ENCODE measurements around the gene RIPOR3.
A peak's percentile ranks its signal among the peaks of the same experiment; 100 is the strongest.

The RIPOR3 gene

DNA sequence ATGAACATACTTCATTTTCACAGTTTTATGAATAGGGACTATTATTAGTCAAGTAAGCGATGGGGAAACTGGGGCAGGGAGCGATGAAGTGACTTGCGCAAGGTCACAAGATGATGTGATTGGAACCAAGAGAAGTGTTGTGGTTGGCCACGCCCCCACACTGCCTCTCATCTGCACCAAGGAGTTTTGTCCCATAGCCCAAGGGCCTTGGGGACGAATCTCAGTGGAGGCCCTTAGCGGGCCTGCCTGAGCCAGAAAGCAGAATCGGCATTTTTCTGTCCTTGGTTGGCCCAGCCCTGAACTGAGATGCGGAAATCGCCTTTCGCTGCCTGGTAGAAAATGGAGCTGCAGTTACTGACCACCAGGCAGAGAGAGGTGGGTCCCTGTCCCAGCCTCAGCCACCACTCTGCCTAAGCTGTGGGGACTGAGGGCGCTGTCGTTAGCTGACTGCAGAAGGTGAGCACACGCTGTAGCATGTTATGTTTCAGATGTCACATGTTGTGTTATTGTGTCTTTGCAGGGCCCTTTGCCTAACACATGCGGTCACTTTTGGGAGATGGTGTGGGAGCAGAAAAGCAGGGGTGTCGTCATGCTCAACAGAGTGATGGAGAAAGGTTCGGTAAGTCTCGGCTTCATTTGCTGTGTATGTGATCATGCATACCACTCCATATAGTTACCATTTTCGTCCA, 123.3 kb downstream of the RIPOR3 start:
- no peak for DNase-seq

DNA sequence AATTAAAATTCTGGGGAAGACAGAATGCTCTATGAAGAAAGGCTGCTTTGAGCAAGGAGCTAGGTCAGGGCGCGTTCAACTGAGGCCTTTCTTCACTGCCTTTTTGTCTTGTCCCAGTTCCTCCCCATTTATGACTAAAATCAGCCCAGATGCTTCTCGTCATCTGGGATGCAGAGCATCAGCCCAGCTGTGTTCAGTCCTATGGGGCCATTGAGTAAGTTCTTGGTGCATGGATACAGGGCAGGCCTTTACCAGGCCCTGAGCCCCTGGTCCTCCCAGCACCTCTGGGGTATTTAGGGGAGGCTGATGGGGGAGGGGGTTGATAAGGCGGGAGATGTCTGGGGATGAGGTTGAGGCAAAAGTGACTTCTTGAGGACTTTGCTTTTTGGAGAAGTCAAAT, 125.5 kb downstream of the RIPOR3 start:
- no peak for DNase-seq

DNA sequence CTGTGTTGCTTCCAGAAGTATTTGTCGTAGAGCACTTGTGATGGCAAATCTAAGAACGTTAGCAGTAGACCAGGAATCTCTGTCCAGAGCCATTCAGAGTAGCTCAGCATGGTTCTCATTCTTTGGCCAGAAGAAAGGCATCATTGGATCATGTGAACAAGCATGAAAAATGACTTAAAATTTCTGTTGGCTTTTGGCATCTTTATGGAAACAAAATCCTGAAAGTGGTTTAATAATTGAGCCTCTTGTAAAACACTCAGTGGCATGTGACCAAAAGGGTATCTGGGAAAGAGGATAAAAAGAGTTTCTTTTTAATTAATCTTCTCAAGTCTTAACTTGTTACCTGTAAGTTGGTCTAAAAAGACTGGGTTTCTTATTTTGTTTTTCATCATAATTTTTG, 126.0 kb downstream of the RIPOR3 start:
- DNase-seq: no peak

DNA sequence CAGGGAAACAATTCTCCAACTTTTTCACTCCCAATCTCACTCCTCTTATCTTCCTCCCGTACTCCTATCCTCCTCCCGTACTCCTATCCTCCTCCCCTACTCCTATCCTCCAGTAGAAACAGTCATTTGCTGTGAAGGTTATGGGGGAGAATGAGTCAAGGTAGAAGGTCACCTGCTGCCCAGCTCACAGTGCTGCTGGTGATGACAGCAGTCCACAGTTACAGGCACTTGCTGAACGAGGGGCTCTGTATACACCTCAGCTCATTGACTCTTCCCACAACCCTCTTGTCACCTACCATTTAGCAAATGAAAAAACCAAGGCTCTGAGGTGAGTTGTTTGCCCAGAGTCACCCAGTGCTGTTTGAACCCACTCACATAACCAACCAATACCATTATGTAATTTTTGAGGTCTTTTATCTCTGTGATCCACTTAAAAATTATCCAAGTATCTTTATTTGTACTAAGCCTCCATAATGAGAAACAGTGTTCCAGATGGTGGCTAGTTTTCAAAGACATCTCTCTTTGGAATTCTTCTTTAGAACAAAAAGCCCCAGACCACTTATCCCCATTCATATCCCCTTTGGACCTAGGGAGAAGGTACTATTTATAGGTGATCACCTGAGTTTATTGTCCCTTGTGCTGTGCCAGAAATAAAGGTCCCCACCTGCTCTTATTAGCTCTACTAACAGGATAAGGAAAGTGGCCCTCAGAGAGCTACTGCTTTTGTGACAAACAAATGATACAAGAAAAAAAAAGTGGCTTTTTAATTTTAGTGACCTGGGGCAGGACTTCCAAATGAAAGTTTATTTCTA, 128.0 kb downstream of the RIPOR3 start:
- no peak for DNase-seq

DNA sequence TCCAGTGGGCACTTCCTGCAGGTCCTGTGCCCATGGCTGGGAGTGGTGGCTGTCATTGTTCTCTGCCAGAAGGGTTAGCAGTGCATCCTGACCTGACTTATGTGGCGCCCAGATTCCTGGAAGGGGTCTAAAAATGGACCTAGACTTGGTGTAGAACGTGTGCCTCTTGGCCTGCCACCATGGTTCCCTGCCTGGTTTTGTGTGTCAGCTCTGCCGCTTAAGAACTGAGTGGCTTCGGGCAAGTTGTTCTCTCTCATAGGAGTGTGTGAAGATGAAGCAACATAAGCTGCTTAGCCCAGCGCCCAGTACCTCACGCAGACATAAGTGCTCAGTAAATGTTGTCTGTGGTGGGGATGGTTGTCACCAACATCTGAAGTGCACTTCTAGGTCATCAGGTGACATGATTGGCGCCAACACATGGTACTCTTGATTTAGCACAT, 129.1 kb downstream of the RIPOR3 start:
- DNase-seq: no peak

DNA sequence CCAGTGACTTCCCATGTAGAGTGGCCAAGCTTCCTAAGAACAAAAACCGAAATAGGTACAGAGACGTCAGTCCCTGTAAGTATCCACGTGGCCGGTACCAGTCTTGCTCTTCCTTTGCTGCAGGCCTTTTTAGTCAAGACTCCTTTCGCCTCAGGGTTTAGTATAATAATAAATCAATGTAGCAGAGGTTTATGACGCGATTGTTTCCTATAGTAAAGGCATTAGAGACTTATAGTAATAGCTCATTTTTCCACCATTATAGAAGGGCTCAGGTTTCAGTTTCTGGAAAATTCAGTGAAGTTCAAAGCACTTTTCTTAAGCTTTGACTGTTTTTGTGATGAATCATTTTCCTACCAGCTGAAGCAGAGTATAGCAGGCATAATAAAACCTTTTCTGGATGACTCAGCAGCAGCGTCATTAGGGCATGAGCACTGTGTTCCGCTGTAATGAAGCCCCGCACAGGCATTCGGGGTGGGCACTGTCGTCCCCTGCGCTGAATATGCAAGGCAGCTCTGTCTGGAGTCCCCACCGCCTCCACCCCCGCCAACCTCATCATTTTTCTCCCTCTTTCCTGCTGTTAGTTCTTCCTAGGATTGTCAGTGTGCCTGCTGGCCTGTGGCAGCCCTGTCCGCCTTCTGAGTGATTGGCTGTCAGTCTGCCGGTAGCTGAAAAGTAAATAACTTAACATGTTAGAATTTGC, 129.8 kb downstream of the RIPOR3 start:
- no peak for DNase-seq

DNA sequence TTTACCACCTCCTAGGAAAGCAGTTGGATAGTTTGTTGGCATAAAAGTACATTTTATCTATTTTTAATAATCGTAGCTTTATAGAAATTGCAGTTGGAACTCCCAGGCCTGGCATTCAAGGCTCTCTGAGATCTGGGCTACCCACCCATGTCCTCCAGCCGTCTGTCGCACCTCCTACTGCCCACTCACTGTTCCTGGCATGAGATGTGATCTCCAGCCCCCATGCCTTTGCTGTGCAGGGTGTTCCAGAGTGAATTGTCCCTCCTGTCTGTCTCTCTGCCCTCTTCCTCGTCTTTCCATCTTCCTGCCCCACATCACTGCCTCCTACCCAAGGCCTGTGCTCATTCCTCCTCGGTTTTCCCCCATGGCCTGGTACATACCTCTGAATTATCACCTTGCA, 130.5 kb downstream of the RIPOR3 start:
- DNase-seq: no peak

DNA sequence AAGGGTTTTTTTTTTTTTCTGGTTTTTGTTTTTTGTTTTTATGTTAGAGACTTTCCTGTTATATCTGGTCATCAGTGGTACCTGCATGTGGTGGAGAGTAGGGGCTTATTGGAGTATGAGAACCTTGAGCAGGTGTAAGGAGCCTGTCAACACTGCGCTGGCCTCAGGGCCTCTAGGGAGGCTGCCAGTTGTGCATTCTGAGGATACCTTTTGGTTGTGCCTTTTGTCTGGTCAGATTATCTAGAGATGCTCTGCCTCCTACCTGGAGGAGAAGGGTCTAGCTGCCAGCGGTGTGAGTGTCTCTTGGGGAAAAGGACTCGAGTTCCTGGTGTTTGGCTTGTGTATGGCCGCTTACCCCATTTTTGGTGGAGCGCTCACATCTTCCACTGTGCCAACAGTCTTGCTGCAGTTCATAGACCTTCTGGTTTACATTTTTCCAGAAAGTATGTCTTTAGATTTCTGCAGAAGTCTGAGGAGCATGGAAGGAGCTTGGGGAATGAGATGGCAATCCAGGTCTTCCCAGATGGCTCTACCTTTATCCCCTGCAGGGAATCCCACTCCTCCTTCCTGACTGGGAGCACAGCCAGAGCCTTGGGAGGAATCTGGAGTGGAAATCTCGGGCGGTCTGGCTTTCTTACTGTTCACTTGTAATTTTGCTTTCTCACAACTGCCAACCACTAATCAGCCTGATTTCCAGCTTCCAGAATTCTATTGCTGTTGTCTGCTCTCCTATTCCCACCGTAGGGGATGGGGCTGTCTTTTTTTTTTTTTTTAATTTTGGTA, 131.3 kb downstream of the RIPOR3 start:
- no peak for DNase-seq

DNA sequence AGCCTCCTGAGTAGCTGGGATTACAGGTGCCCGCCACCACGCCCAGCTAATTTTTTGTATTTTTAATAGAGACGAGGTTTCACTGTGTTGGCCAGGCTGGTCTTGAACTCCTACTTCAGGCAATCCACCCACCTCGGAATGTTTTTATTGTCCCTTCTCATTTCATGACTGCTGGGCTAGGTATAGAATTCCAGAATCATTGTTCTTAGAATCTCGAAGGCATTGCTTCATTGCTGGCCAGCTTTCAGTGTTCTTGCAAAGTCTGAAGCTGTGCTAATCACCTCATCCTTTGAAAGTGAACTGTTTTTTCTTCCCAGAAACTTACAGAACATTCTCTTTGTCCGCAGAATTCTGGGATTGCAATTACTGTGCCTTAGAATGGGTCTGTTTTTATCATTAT, 132.2 kb downstream of the RIPOR3 start:
- no peak for DNase-seq

DNA sequence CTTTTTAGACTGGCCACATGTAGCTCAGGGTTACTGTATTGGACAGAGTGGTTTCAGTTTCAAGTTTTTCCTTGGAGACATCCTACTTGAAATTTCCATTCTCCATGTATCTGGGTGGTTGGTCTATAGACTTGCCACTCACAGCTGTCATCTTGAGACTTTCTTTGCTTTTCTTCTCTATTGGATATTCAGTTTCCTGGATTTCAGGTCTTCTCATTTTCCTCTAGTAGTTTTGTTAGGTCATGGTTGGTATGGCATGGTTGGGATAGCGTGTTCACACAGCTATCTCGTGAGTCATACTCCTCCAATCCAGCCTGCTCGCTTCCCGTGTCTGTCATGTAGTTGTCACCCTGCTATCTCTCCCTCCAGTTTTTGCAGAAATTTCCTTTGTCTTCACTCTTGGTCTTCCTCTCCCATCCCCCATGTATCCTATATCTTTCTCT, 132.8 kb downstream of the RIPOR3 start:
- no peak for DNase-seq

DNA sequence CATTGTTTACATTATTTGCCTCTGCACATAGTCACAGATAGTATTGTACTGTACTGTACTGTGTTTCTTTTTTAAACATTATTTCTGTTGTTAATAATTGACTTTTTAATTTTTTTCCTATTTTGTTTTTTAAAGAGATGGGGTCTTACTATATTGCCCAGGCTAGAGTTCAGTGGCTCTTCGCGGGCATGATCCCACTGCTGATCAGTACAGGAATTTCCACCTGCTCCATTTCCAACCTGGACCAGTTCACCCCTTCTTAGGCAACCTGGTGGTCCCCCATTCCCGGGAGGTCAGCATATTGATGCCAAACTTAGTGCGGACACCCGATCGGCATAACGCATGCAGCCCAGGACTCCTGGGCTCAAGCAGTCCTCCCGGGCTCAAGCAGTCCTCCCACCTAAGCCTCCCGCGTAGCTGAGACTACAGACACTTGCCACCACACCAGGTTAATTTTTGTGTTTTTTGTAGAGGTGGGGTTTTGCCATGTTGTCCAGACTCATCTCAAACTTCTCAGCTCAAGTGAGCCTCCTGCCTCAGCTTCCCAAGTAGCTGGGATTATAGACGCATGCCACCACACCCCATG, 133.7 kb downstream of the RIPOR3 start:
- DNase-seq: no peak

DNA sequence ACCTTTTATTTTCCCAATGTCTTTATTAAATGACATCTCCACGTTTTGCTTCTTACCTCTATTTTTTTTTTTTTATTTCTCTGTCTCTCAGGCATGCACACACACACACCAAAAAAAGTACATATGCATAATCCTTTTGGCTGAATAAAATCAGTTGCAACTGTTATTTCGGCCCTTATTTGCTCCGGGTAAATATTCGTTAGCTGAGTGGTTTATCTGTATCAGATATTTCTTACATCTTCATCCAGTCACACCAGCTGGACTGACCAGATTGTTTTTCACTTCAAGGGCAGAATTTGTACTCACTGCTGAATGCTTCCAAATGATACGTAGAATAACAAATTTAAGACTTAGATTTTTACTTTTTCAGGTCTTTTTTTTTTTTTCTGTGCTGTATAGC, 135.7 kb downstream of the RIPOR3 start:
- DNase-seq: no peak

DNA sequence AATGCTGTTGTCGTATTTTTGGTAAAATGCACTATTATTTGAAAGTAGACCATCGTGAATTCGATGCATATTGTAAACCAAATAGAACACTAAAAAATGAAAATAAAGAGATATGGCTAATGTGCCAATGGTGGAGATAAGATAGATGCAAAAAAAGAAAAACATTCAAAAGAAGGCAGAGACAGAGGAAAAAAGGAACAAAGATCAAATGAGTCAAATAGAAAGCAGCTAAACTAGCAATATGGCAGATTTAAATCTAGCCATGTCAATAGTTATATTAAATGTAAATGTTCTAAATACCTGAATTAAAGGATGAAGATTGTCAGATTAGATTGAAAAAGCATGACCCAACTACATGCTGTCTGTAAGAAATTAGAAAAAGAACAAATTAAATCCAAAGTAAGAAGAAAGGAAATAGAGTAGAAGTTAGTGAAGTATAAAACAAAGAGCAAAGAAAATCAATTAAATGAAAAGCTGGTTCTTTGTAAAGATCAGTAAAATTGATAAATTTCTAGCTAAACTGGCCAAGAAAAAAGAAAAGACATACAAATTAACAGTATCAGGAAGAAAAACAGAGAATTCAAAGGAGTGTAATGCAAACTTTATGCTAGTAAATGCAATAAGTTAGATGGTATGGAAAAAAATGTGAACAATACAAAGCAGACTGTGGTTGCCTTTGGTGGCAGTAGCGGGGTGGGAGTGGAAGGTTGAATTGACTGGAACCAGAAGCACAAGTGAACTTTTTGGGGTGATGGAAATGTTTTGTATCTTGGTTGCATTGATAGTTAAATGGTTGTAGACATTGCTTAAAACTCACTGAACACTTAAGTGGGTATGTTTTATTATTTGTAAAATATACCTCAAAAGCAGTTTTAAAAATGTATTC, 136.4 kb downstream of the RIPOR3 start:
- DNase-seq: no peak

DNA sequence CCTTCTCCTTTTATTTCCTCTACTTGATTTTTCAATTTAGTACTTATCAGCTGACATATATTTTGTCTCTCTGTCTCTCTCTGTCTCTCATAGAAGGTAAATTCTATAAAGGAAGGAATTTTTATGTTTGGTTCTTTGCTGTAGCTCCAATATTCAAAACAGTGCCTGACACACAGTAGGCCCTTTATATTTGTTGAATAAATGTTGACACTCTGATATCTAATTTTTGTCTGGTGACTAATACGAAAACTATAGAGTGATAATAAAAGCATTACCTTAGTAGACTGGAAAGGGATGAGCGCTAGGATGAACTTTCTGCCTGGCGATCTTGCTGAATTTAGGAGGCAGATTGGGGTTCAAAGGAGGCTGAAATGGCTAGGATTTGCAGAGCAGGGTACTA, 138.4 kb downstream of the RIPOR3 start:
- no peak for DNase-seq

DNA sequence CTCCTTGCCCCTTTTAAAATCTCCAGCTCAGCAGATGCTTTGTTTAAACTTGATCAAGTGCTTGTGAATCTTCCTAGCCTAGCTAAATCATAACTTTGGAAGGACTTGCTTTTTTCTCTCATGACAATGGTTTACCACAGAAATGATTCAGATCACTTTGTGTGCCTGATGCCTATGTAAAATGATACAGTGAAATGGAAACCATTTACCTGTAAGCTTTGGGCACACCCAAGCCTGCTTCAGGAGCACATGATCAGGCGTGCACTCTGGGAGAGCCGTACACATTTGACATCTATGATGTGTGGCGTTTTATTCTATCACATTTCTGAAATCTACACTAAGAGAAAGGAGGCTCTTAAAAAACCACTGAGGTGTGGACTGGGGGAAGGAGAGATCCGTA, 140.1 kb downstream of the RIPOR3 start:
- DNase-seq: no peak

DNA sequence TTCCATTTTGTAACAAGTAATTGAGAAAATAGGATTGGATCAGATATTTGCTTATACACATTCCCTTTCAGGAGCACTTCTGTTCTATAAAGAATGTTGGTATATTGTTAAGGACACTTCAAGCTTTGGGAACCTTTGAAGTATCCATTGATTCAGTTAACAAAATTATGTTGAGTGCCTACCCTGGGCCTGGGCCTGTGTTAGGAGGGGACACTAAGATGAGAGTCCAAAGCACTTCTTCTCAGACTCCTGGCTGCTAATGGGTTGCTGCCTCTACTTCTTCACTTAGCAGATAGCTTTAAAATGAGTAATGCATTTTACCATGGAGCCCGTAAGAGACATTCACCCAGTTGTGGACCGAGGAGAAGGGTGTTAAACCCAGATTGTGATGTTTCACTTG, 140.8 kb downstream of the RIPOR3 start:
- no peak for DNase-seq

DNA sequence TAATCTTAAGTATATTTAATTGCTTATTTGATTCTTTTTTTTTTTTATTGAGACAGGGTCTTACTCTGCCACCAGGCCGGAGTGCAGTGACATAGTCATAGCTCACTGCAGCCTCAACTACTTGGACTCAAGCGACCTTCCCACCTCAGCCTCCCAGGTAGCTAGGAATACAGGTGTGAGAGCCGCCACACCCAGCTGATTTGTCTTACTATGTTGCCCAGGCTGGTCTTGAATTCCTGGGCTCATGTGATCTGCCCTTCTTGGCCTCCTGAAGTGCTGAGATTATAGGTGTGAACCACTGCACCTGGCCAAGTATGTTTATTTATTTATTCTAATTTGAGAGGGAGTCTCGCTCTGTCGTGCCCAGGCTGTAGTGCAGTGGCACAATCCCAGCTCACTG, 142.9 kb downstream of the RIPOR3 start:
- no peak for DNase-seq

DNA sequence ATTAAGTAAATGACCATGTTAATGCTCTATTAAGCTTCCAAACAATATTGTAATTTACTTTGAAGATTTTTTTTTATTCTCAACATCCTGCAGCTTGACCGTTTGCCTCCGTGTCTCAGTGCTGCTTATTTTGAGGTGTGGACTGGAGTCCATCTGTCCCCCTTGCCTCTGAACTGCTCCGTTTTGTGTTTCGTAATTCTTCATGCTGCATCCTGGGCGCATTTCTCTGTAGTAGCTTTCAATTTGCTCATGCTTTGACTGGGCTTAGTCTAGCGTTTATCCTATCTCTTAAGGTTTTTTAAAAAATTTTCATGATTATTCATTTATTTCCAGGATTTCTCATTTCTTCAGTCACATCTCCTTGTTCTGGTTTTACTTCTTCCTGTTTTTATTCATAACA, 143.4 kb downstream of the RIPOR3 start:
- DNase-seq: no peak

DNA sequence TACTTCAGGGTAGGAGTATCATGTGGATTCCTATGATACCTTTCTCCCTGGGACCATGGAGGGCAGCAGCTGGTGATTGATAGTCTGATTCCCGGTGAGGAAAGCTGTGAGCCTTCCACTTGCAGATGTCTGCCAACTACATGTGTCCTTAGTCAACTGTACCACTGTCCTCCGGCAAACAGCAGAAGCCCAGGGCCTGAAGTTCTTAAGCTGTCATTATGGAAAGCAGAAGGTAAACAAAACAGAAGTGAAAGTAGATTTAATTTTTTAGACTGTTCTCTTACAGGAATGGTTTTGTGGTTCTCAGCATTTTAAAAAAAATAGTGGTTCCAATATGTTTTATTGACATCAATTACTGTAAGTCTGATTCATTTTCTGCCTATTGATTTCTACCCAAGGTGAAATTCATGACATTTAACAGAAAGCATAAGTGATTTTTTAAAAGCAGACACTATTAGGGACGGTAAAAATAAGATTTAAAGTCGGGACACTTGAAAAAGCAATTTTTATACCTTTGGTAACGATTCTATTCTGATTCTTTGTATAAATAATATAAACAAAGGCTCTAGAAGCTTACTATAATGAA, 144.5 kb downstream of the RIPOR3 start:
- peak; percentile 13 for DNase-seq

DNA sequence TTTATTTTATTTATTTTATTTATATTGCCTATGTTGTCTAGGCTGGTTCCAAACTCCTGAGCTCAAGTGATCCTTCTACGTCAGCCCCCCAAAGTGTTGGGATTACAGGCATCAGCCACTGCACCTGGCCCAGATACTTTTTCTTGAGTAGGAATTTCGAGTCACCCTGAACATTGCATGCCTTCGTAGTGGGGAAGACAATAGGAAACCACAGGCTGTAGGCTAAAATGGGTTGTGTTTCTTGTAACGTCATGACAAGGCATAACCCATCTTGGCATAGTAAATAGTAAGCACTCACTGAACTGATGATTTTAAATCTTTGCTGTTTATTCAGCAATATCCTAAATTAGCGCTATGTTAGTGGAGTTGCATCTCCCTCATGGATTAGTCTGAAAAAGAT, 146.2 kb downstream of the RIPOR3 start:
- no peak for DNase-seq

DNA sequence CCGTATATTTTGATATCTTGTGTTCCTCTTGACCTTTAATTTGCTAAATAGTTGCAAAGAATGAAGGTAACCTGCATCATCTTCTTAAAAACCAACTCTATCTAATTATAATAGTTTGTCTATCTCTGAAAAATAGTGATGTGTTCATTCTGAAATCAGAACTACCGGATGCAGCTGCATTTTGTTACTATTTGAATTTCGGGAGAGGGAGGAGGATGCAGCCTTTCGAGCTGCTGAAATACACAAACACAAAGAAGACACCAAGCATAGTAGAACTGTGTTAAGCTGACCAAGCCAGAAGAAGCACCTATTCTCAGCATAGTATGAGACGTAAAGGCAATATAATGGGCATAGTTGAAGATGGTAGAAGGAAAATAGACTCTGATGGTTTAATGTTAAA, 148.0 kb downstream of the RIPOR3 start:
- no peak for DNase-seq
